Fibroblast of lung (primary cell): ENCODE measurements around the gene IL16. TPM values are rescaled to one million over a fixed set of nuclear protein-coding genes. Genes with fewer than 3 reads are reported as not detected.

Source experiments
- DNase-seq, 2 donors: peaks; one replicate each; pipeline versions ENCODE4 v3.0.0 to v3.0.0-alpha.2; 2010; ENCODE audit warnings: low read depth in 2 of 2
- H2AFZ ChIP-seq: 2 replicates; pipeline ENCODE4 v1.5.1; 2012; ENCODE audit warnings: low read length, control low read depth, inconsistent platforms
- H3K27ac ChIP-seq: 2 replicates; pipeline ENCODE4 v1.5.1; 2011; ENCODE audit warnings: low read length, control low read depth; ENCODE audit not compliant: insufficient read depth
- H3K27me3 ChIP-seq: 2 replicates; pipeline ENCODE4 v1.5.1; 2011; ENCODE audit warnings: mild to moderate bottlenecking, low read length; ENCODE audit not compliant: control insufficient read depth, insufficient read depth
- H3K36me3 ChIP-seq: 2 replicates; pipeline ENCODE4 v1.5.1; 2011; ENCODE audit warnings: low read length; ENCODE audit not compliant: control insufficient read depth, insufficient read depth
- H3K4me1 ChIP-seq: 2 replicates; pipeline ENCODE4 v1.5.1; 2011; ENCODE audit warnings: low read length; ENCODE audit not compliant: control insufficient read depth, insufficient read depth; ENCODE audit errors: extremely low read depth
- H3K4me2 ChIP-seq: 2 replicates; pipeline ENCODE4 v1.5.1; 2011; ENCODE audit warnings: low read length, control low read depth; ENCODE audit not compliant: insufficient read depth; ENCODE audit errors: extremely low read depth
- H3K4me3 ChIP-seq, 4 experiments: fragments of 200-600 bp in 1 of 4; sonication (generic) in 1 of 4; replicated peaks in 1 of 4; 2 replicates each; pipeline ENCODE4 v1.5.1; 2011 to 2016; ENCODE audit warnings: low read length in 4 of 4, low read depth in 3 of 4, mild to moderate bottlenecking in 3 of 4, control low read depth in 2 of 4, inconsistent platforms in 1 of 4, mixed read lengths in 1 of 4; ENCODE audit not compliant: insufficient read depth in 1 of 4; ENCODE audit errors: control extremely low read depth in 1 of 4
- H3K79me2 ChIP-seq: 2 replicates; pipeline ENCODE4 v1.5.1; 2012; ENCODE audit warnings: mild to moderate bottlenecking, low read length, inconsistent platforms; ENCODE audit not compliant: control insufficient read depth, insufficient read depth
- H3K9ac ChIP-seq: 2 replicates; pipeline ENCODE4 v1.5.1; 2011; ENCODE audit warnings: mild to moderate bottlenecking, low read length, control low read depth; ENCODE audit not compliant: insufficient read depth
- H3K9me3 ChIP-seq: 2 replicates; pipeline ENCODE4 v1.5.1; 2012; ENCODE audit warnings: low read depth, low read length; ENCODE audit not compliant: control insufficient read depth, insufficient read depth
- H4K20me1 ChIP-seq: 2 replicates; pipeline ENCODE4 v1.5.1; 2011; ENCODE audit warnings: low read length; ENCODE audit not compliant: control insufficient read depth, insufficient read depth; ENCODE audit errors: extremely low read depth
- CTCF ChIP-seq, 2 donors: IDR thresholded peaks in 1 of 2; conservative IDR thresholded peaks in 1 of 2; 1 replicate in 1 of 2; 2 replicates in 1 of 2; pipeline ENCODE4 v1.5.1; 2011 to 2012; ENCODE audit warnings: low read length in 2 of 2, control low read depth in 1 of 2, inconsistent platforms in 1 of 2, low read depth in 1 of 2, mild to moderate bottlenecking in 1 of 2
- EZH2 ChIP-seq: IDR thresholded peaks from 2 replicates; pipeline ENCODE4 v1.5.1; 2012; ENCODE audit warnings: low read length, control low read depth, mild to moderate bottlenecking; ENCODE audit errors: missing control alignments
- polyA plus RNA-seq, 2 donors: library from polyadenylated mRNA; depleted of rRNA in 1 of 2; stranded (reverse) in 1 of 2; unstranded in 1 of 2; fragments of >200 nt; gene quantifications; 2 replicates each; pipeline ENCODE4 v1.2.1, GENCODE V29; 2011 to 2012; ENCODE audit warnings: missing spikeins in 1 of 2
- total RNA-seq: library from RNA; depleted of rRNA; stranded (reverse); fragments of >200 nt; gene quantifications from 2 replicates; pipeline ENCODE4 v1.2.1, GENCODE V29; 2014

The IL16 gene
- total and polyA plus RNA-seq, 2 donors (not counting 1 experiment from before 2014, with no cell fraction given), result 0.96 to 5.0 TPM

- Histone ChIP-seq H3K79me2 (no peaks in the 10 kb centered on the region), H3K4me3 (no peak overlapping the region), H4K20me1 (no peaks in the 10 kb centered on the region), H3K27me3 (no peaks in the 10 kb centered on the region), H3K9ac (no peak overlapping the region), H3K27ac (no peak overlapping the region), H3K4me2 (no peak overlapping the region), H3K4me1 (peaks cover 2% of the 10 kb centered on the region), H3K9me3 (no peaks in the 10 kb centered on the region), H3K36me3 (no peaks in the 10 kb centered on the region), H2AFZ (no peak overlapping the region)
- no peak for TF ChIP-seq EZH2
- TF ChIP-seq CTCF (conservative IDR thresholded peaks at IDR 0.05 in 1 of 2, IDR thresholded peaks at IDR 0.05 in 1 of 2; ENCODE audit: low read depth in 1 of 2, low read length in 2 of 2), result no peak
- no peak for DNase-seq
Observed at GRCh38 chr15:81221449-81221848, 24.8 kb downstream of the IL16 start.

GRCh38 chr15:81222007-81222406, 25.3 kb downstream of the IL16 start:
- Histone ChIP-seq H4K20me1 (no peaks in the 10 kb centered on the region), H3K4me3 (no peak overlapping the region), H3K79me2 (no peaks in the 10 kb centered on the region), H3K27ac (no peak overlapping the region), H3K9me3 (no peaks in the 10 kb centered on the region), H3K36me3 (no peaks in the 10 kb centered on the region), H2AFZ (no peak overlapping the region), H3K27me3 (no peaks in the 10 kb centered on the region), H3K9ac (no peak overlapping the region), H3K4me1 (peaks cover 2% of the 10 kb centered on the region), H3K4me2 (no peak overlapping the region)
- DNase-seq, result no peak
- TF ChIP-seq CTCF (conservative IDR thresholded peaks at IDR 0.05 in 1 of 2, IDR thresholded peaks at IDR 0.05 in 1 of 2; ENCODE audit: low read depth in 1 of 2, low read length in 2 of 2) (no peak), EZH2 (no peak)

- H3K27ac ChIP-seq, result no peak overlapping the region
- DNase-seq, result no peak
- H3K4me2 ChIP-seq, result no peak overlapping the region
- no peak overlapping the region for H2AFZ ChIP-seq
- H3K27me3 ChIP-seq, result no peaks in the 10 kb centered on the region
- H4K20me1 ChIP-seq, result no peaks in the 10 kb centered on the region
- H3K4me1 ChIP-seq, result peaks cover 2% of the 10 kb centered on the region
- H3K4me3 ChIP-seq, result no peak overlapping the region
- TF ChIP-seq CTCF (conservative IDR thresholded peaks at IDR 0.05 in 1 of 2, IDR thresholded peaks at IDR 0.05 in 1 of 2; ENCODE audit: low read depth in 1 of 2, low read length in 2 of 2) (no peak), EZH2 (no peak)
- no peaks in the 10 kb centered on the region for H3K36me3 ChIP-seq
- no peak overlapping the region for H3K9ac ChIP-seq
- no peaks in the 10 kb centered on the region for H3K9me3 ChIP-seq
- no peaks in the 10 kb centered on the region for H3K79me2 ChIP-seq
Observed at GRCh38 chr15:81223346-81223971, 26.8 kb downstream of the IL16 start.
